CD8-positive, alpha-beta memory T cell (primary cell): ENCODE data around the gene SGSM1. TPM values are rescaled to one million over a fixed set of nuclear protein-coding genes. Genes with fewer than 3 reads are reported as not detected.

Experiments used
- CTCF ChIA-PET: fragments of 350-600 bp; sonication (Branson Sonifier 250); formaldehyde crosslinking; loops from one replicate; lab custom pipeline; 2021; ENCODE audit warnings: antibody characterized with exemption; lab: Charles Lee
- POLR2A ChIA-PET: fragments of 350-600 bp; sonication (Branson Sonifier 250); formaldehyde crosslinking; loops from one replicate; lab custom pipeline; 2021; ENCODE audit warnings: antibody characterized with exemption; lab: Charles Lee
- DNase-seq, 5 donors: peaks; one replicate each; pipeline versions ENCODE4 v3.0.0 to v3.0.0-alpha.2; 2020 to 2022; ENCODE audit warnings: mixed read lengths in 1 of 5
- H3K27ac ChIP-seq: one replicate; pipeline ENCODE4 v1.7.0; 2013; ENCODE audit warnings: low read depth, mild to moderate bottlenecking, low read length, moderate library complexity
- H3K27me3 ChIP-seq: 2 replicates; pipeline ENCODE4 v1.7.0; 2013; ENCODE audit warnings: low read length, mild to moderate bottlenecking; ENCODE audit not compliant: insufficient read depth, poor library complexity, severe bottlenecking
- H3K36me3 ChIP-seq: 2 replicates; pipeline ENCODE4 v1.7.0; 2013; ENCODE audit warnings: mild to moderate bottlenecking, low read length, moderate library complexity; ENCODE audit not compliant: insufficient read depth
- H3K4me1 ChIP-seq: 2 replicates; pipeline ENCODE4 v1.7.0; 2013; ENCODE audit warnings: mild to moderate bottlenecking, low read length, moderate library complexity; ENCODE audit not compliant: insufficient read depth
- H3K4me3 ChIP-seq: 2 replicates; pipeline ENCODE4 v1.7.0; 2013; ENCODE audit warnings: mild to moderate bottlenecking, low read length
- H3K9me3 ChIP-seq: 2 replicates; pipeline ENCODE4 v1.7.0; 2013; ENCODE audit warnings: mild to moderate bottlenecking, low read length
- H3K27ac Mint-ChIP-seq, 8 donors: one replicate each; pipeline ENCODE4 v1.8.0; 2020 to 2021; ENCODE audit warnings: mixed read lengths in 8 of 8, mild to moderate bottlenecking in 6 of 8, inconsistent platforms in 3 of 8, moderate library complexity in 3 of 8
- H3K27me3 Mint-ChIP-seq, 2 donors: one replicate each; pipeline ENCODE4 v1.8.0; 2020 to 2021; ENCODE audit warnings: mixed read lengths in 2 of 2, mild to moderate bottlenecking in 1 of 2, moderate library complexity in 1 of 2
- H3K36me3 Mint-ChIP-seq, 3 donors: one replicate each; pipeline ENCODE4 v1.8.0; 2020 to 2021; ENCODE audit warnings: mixed read lengths in 3 of 3, inconsistent platforms in 1 of 3, mild to moderate bottlenecking in 1 of 3
- H3K4me1 Mint-ChIP-seq, 3 donors: one replicate each; pipeline ENCODE4 v1.8.0; 2020 to 2021; ENCODE audit warnings: mixed read lengths in 3 of 3, inconsistent platforms in 1 of 3, mild to moderate bottlenecking in 1 of 3
- H3K4me3 Mint-ChIP-seq, 7 donors: one replicate each; pipeline ENCODE4 v1.8.0; 2020 to 2021; ENCODE audit warnings: mixed read lengths in 7 of 7, mild to moderate bottlenecking in 6 of 7, moderate library complexity in 4 of 7, inconsistent platforms in 2 of 7
- H3K9me3 Mint-ChIP-seq, 5 donors: one replicate each; pipeline ENCODE4 v1.8.0; 2020 to 2022; ENCODE audit warnings: mixed read lengths in 5 of 5, mild to moderate bottlenecking in 3 of 5, moderate library complexity in 2 of 5, inconsistent platforms in 1 of 5
- polyA plus RNA-seq: library from polyadenylated mRNA; unstranded; fragments of 300-500 nt; fragmentation: Illumina TruSeq; gene quantifications from one replicate; pipeline ENCODE4 v1.2.3, GENCODE V29; 2021
- total RNA-seq, 2 experiments: library from RNA; stranded (reverse); gene quantifications; one replicate each; pipeline ENCODE4 v1.2.3, GENCODE V29; 2021

SGSM1 gene
- total and polyA plus RNA-seq, 3 experiments from 2014 or later = 0.09 to 0.31 (median 0.28) TPM

GRCh38 chr22:24947383-24947782 lies 141.4 kb downstream of the SGSM1 start:
- Mint-ChIP-seq H3K4me3 (no peak overlapping the region), H3K9me3 (no peaks in the 10 kb centered on the region)
- POLR2A ChIA-PET = no interaction called here

DNA sequence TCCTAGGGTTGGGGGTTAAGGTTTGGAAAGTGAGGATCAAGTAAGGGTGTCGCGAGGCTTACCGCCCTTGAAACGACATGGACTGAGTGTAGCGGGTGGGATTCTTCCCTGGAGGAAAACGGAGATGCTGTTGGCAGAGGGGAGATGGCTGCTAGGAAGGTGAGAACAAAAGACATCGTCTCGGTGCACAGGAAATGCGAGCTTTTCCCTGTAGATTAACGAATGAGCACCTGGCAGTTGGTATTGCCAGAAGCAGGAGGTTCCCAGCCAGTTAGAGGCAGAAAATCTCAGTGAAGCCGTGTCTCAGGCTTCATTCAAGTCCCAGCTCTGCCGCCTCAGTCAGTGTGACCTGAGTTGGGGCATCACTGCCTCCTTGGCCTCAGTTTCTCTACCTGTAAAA lies 141.9 kb downstream of the SGSM1 start:
- CTCF ChIA-PET = interaction anchor here (1.4 to 1.9 kb wide), 2 partner anchors 10 to 100 kb away, joined by 3 to 7 read pairs; no protein-coding TSS in a partner anchor
- peak overlapping the region in 1 of 8 donors; percentile 95 for H3K27ac Mint-ChIP-seq
- peaks cover 14 to 20% (median 17%) of the 10 kb centered on the region in 3 donors for H3K4me1 Mint-ChIP-seq
- POLR2A ChIA-PET = no interaction called here
- H3K4me1 ChIP-seq = peaks cover 9% of the 10 kb centered on the region
- H3K27me3 ChIP-seq = peaks cover 11% of the 10 kb centered on the region
- no peaks in the 10 kb centered on the region for H3K9me3 ChIP-seq
- H3K36me3 Mint-ChIP-seq = peaks cover 0 to 2% (median 0%) of the 10 kb centered on the region in 3 donors
- H3K4me3 Mint-ChIP-seq = no peak overlapping the region
- H3K27me3 Mint-ChIP-seq = peaks cover 15 to 69% of the 10 kb centered on the region in 2 donors
- no peak for DNase-seq
- H3K4me3 ChIP-seq = no peak overlapping the region
- H3K36me3 ChIP-seq = no peaks in the 10 kb centered on the region
- H3K9me3 Mint-ChIP-seq = no peaks in the 10 kb centered on the region
- no peak overlapping the region for H3K27ac ChIP-seq

More at GRCh38 chr22:24947383-24947782, 141.4 kb downstream of the SGSM1 start:
- no peak for DNase-seq
- Mint-ChIP-seq H3K4me1 (peaks cover 14 to 20% (median 17%) of the 10 kb centered on the region in 3 donors), H3K27me3 (peaks cover 15 to 72% of the 10 kb centered on the region in 2 donors), H3K36me3 (peaks cover 0 to 2% (median 0%) of the 10 kb centered on the region in 3 donors), H3K27ac (no peak overlapping the region)
- Histone ChIP-seq H3K9me3 (no peaks in the 10 kb centered on the region), H3K27ac (no peak overlapping the region), H3K4me3 (no peak overlapping the region), H3K27me3 (peaks cover 9% of the 10 kb centered on the region), H3K4me1 (peaks cover 6% of the 10 kb centered on the region), H3K36me3 (no peaks in the 10 kb centered on the region)
- CTCF ChIA-PET = interaction anchor here (1.4 to 1.9 kb wide), 2 partner anchors 9 to 101 kb away, joined by 3 to 7 read pairs; no protein-coding TSS in a partner anchor

- no peak for DNase-seq
- Histone ChIP-seq H3K27ac (no peak overlapping the region), H3K9me3 (no peaks in the 10 kb centered on the region), H3K27me3 (peaks cover 18% of the 10 kb centered on the region), H3K36me3 (no peaks in the 10 kb centered on the region), H3K4me1 (peaks cover 13% of the 10 kb centered on the region), H3K4me3 (no peak overlapping the region)
- Mint-ChIP-seq H3K9me3 (no peaks in the 10 kb centered on the region), H3K4me1 (peaks cover 19 to 25% (median 20%) of the 10 kb centered on the region in 3 donors), H3K27me3 (peaks cover 19 to 74% of the 10 kb centered on the region in 2 donors), H3K27ac (peak overlapping the region in 1 of 8 donors; percentile 37), H3K4me3 (no peak overlapping the region), H3K36me3 (peaks cover 0 to 2% (median 0%) of the 10 kb centered on the region in 3 donors)
- ChIA-PET POLR2A (no interaction called here), CTCF (interaction anchor here (1.9 kb wide), 1 partner anchor 100 kb away, joined by 7 read pairs; no protein-coding TSS in a partner anchor)
Measured at GRCh38 chr22:24948356-24949202, 142.6 kb downstream of the SGSM1 start.

DNA sequence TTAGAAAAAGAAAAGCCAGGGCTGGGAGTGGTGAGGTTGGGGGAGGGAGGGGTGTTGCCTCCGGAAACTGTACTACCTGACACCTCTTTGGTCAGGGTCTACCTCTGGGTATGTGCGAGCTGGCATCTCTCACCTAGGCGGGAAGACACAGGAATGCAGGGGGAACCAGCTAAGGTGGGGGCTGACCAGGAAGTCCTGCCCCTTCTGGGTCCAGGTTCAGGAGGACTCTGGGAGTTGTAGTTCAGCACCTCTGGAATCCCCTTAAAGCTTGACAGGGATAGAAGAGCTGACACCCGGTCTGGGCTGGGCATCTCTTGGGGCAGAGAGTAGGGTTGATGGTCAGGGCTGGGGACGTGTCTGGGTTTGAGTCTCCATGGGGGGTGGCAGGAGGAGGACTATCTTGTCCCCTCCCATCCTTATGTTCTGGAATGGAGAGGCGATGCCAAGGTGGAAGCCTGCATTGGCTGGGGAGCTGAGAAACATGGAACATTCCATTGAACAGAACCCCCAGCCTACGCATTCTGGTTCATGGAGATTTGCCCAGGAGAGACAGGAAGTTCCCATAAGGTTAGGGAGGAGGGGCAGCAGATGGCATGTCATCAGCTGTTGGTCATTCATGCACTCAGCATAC lies 144.4 kb downstream of the SGSM1 start:
- Histone ChIP-seq H3K36me3 (no peaks in the 10 kb centered on the region), H3K4me3 (no peak overlapping the region), H3K4me1 (peaks cover 13% of the 10 kb centered on the region), H3K9me3 (no peaks in the 10 kb centered on the region), H3K27me3 (peaks cover 19% of the 10 kb centered on the region), H3K27ac (no peak overlapping the region)
- peaks cover 0 to 2% (median 0%) of the 10 kb centered on the region in 3 donors for H3K36me3 Mint-ChIP-seq
- H3K4me3 Mint-ChIP-seq = peak overlapping the region in 4 of 7 donors; percentile 35 to 80 (median 46)
- POLR2A ChIA-PET = no interaction called here
- H3K27me3 Mint-ChIP-seq = peaks cover 30 to 73% of the 10 kb centered on the region in 2 donors
- peak overlapping the region in 3 of 8 donors; percentile 33 to 50 (median 47) for H3K27ac Mint-ChIP-seq
- H3K4me1 Mint-ChIP-seq = peaks cover 22 to 27% (median 25%) of the 10 kb centered on the region in 3 donors
- CTCF ChIA-PET = interaction anchor here (1.0 to 1.6 kb wide), 6 partner anchors 11 to 131 kb away, joined by 3 to 5 read pairs (median 3); no protein-coding TSS in a partner anchor
- H3K9me3 Mint-ChIP-seq = no peaks in the 10 kb centered on the region
- no peak for DNase-seq

DNA sequence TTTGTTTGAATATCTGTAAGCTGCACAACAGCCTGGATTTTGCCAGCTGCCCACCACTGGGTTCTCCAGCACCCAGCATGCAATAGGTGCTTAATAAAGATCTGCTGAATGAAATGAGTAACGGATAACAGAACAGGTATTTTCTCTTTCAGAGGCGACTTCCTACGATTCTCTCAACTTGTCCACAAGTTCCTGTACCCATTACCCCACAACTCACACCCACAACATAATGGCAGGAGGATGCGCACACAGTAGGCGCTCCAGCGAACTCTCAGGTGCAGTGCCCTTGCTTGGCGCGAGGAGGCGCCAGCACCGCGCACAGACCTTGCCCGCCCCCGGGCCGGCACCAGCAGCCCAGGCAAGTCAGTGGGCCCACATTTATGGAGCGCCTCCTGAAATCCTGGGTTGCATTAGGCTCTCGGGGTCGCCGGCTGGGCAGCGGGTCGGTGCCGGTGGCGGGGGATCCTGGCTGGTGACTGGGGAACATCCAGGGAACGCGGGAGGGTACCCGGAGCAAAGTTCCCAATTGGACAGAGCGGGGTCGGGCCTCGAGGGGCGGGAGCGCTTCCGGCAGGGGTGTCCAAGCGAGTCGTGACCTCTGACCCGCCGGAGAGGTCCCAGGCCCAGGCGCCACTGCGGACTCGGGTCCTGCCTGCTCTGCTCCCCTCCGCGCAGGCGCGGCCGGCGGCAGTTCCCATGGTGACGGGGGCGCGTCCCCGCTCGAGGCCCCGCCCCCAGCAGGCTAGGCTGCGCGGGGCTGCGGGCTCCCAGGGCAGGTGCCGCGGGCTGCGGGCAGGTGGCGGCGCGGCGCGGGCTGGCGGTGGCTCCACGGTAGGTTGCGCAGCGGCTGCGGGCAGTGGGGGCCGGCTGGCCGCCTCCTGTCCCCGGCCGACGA lies 146.2 kb downstream of the SGSM1 start, which contains the start of gene KIAA1671:
KIAA1671 (plus strand) TSS at position 775 of the 895 bp plus-strand sequence. CDS start 75,284 bp downstream, outside the sequence.
- ChIA-PET CTCF (interaction anchor here (0.6 to 1.6 kb wide), 5 partner anchors 10 to 99 kb away, joined by 3 to 5 read pairs (median 3); no protein-coding TSS in a partner anchor), POLR2A (no interaction called here)
- Histone ChIP-seq H3K27me3 (peaks cover 19% of the 10 kb centered on the region), H3K27ac (no peak within 1 kb of the TSS), H3K36me3 (no peaks in the 10 kb centered on the region), H3K4me1 (peaks cover 13% of the 10 kb centered on the region), H3K4me3 (peak within 1 kb of the TSS; percentile 63), H3K9me3 (no peaks in the 10 kb centered on the region)
- Mint-ChIP-seq H3K9me3 (no peaks in the 10 kb centered on the region), H3K4me3 (peak within 1 kb of the TSS; percentile 76 to 90 (median 80)), H3K27me3 (peaks cover 32 to 68% of the 10 kb centered on the region in 2 donors), H3K36me3 (peaks cover 0 to 2% (median 0%) of the 10 kb centered on the region in 3 donors), H3K27ac (peak within 1 kb of the TSS in 5 of 8 donors; percentile 2 to 77 (median 47)), H3K4me1 (peaks cover 22 to 27% (median 25%) of the 10 kb centered on the region in 3 donors)
- peak; percentile 75 to 87 (median 82) for DNase-seq

DNA sequence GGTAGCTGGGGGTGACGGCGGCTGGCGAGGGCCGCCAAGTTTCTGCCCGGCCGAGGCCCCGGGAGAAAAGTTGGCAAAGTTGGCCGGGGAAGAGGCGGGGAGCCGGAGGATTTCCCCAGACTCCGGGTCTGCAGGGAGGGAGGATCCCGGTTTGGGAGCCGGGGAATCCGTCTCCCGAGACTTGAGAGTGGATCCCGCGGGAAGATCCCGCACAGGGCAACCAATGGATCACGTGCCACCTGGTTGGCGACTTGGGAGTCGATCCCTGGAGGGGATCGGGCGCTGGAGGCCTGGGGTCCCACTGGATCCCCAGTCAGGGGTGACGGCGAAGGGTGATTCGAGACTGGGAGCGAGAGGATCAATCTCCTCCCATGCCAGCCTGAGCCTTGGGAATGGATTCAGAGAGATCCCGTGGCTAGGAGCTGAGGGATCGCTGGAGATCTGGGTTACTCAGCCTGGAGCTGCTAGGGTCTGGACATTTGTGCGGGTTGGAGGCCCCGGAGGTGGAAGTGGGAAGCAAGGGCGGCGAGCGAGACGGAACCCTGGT lies 146.9 kb downstream of the SGSM1 start:
- peak overlapping the region; percentile 63 for H3K4me3 ChIP-seq
- H3K27me3 ChIP-seq = peaks cover 19% of the 10 kb centered on the region
- CTCF ChIA-PET = interaction anchor here (0.6 to 1.4 kb wide), 3 partner anchors 11 to 96 kb away, joined by 3 to 4 read pairs (median 3); no protein-coding TSS in a partner anchor
- Mint-ChIP-seq H3K36me3 (peaks cover 0 to 2% (median 0%) of the 10 kb centered on the region in 3 donors), H3K4me1 (peaks cover 22 to 27% (median 25%) of the 10 kb centered on the region in 3 donors), H3K4me3 (peak overlapping the region; percentile 65 to 84 (median 74)), H3K9me3 (no peaks in the 10 kb centered on the region), H3K27me3 (peaks cover 30 to 62% of the 10 kb centered on the region in 2 donors), H3K27ac (peak overlapping the region in 1 of 8 donors; percentile 57)
- no peaks in the 10 kb centered on the region for H3K36me3 ChIP-seq
- no peak overlapping the region for H3K27ac ChIP-seq
- no peaks in the 10 kb centered on the region for H3K9me3 ChIP-seq
- H3K4me1 ChIP-seq = peaks cover 13% of the 10 kb centered on the region
- DNase-seq = no peak
- POLR2A ChIA-PET = no interaction called here
